K562 (cell line): ENCODE measurements around the gene TAF15. TPM values are rescaled to one million over a fixed set of nuclear protein-coding genes. Genes with fewer than 3 reads are reported as not detected.
A peak's percentile ranks its signal among the peaks of the same experiment; 100 is the strongest.

ENCODE experiments used
- KAT8 ChIP-seq: fragments of 450-650 bp; IDR thresholded peaks from 2 replicates; pipeline ENCODE4 v1.6.1; 2016; ENCODE audit warnings: low read depth, mild to moderate bottlenecking
- REST ChIP-seq, 2 experiments: fragments of 450-650 bp; formaldehyde crosslinking in 1 of 2; IDR thresholded peaks; 2 replicates each; pipeline versions ENCODE4 v1.4.0 to v1.6.1; 2014 to 2020; ENCODE audit warnings: mild to moderate bottlenecking in 2 of 2, borderline replicate concordance in 1 of 2, low read depth in 1 of 2
- polyA plus RNA-seq, 8 experiments: library from polyadenylated mRNA; depleted of rRNA in 4 of 8; stranded (reverse) in 5 of 8; unstranded in 3 of 8; fragments of >200 nt; fragmentation: Nextera tagmentation in 2 of 8; fragmentation: Illumina TruSeq in 1 of 8; extraction: Ambion mirVana in 2 of 8; extraction: Trizol in 1 of 8; gene quantifications; 2 replicates each; pipeline versions ENCODE4 v1.2.1 to v1.2.3, GENCODE V29; 2011 to 2014; ENCODE audit warnings: inconsistent platforms in 1 of 8, missing spikeins in 1 of 8
- total RNA-seq, 7 experiments: library from RNA; depleted of rRNA in 6 of 7; stranded (reverse); fragments of >200 nt in 6 of 7; fragmentation: Illumina TruSeq in 2 of 7; extraction: Trizol in 2 of 7; gene quantifications; 2 replicates each; pipeline versions ENCODE4 v1.2.1 to v1.2.3, GENCODE V29; 2011 to 2021; ENCODE audit warnings: low replicate concordance in 1 of 7
- TF ChIP-seq, protein P1 (sequence below), 3 experiments: fragments of 200-800 bp in 1 of 3; sonication (Bioruptor generic) in 1 of 3; sonication (generic) in 1 of 3; formaldehyde crosslinking in 1 of 3; IDR thresholded peaks; 2 replicates each; pipeline versions ENCODE4 v1.6.1 to v1.8.0; 2016 to 2022; ENCODE audit warnings: mild to moderate bottlenecking in 2 of 3, missing compliant biosample characterization in 2 of 3, missing genetic modification characterization in 2 of 3, missing genetic modification reagents in 1 of 3

Gene TAF15
- total and polyA plus RNA-seq, 9 of the 15 experiments (the other 6 are each of a cell fraction or from before 2014, with no cell fraction given) = 4.1 to 272 (median 56.8) TPM

DNA sequence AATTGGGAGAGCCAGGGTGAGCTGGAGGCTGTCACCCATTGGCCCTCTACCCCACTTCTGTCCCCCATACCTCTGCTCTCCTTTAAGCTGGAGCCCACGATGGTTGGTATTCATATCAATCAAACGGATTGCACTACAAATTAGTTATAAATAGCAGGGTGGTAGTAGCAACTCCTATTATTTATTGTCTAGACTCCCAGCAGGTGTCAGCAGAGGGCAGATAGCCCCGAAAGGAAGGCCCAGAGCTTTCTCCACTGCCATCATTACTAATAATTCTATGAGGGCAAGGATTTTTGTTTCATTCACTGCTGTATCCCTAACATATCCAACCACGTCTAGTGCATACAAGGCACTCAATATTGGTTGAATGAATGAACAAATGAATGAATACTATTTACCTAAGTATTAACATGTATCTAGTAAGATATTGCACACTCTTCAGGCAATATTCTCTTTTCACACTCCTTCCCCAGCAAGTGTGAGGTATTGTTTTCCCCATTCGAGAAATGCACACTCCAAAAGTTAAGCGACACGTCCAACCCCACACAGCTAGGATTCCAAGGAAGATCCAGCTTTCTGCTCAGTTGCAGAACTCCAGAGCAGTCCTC, 42.3 kb upstream of the TAF15 start (continued):
- TF ChIP-seq REST (IDR thresholded peaks at IDR 0.05; ENCODE audit: borderline replicate concordance) (peak; percentile 64; the same call in 1 of the 2 replicates), REST (CRISPR knock-in tag; IDR thresholded peaks at IDR 0.05; ENCODE audit: low read depth) (no peak), KAT8 (no peak)
- TF ChIP-seq, protein P1, sequence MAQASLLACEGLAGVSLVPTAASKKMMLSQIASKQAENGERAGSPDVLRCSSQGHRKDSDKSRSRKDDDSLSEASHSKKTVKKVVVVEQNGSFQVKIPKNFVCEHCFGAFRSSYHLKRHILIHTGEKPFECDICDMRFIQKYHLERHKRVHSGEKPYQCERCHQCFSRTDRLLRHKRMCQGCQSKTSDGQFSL (CRISPR knock-in tag; IDR thresholded peaks at IDR 0.05) = no peak
- TF ChIP-seq, protein P1 (tag; IDR thresholded peaks at IDR 0.05) = no peak
